ENCODE measurements around the gene TRAF3.

The TRAF3 gene

GRCh38 chr14:102776761-102777710, at the start of gene TRAF3:
TSS of gene TRAF3 (plus strand) at chr14:102777449. CDS start at chr14:102870202, 92,753 bp downstream.
- DNase-seq: peak; percentile 83 to 87

GRCh38 chr14:102728501-102728900, 48.7 kb upstream of the TRAF3 start:
- no peak for DNase-seq

- DNase-seq: no peak
Measured at GRCh38 chr14:102729268-102729667, 48.0 kb upstream of the TRAF3 start.

GRCh38 chr14:102729825-102730224, 47.4 kb upstream of the TRAF3 start:
- no peak for DNase-seq

- DNase-seq: no peak
Measured at GRCh38 chr14:102731101-102731870, 46.0 kb upstream of the TRAF3 start.

- no peak for DNase-seq
Measured at GRCh38 chr14:102731871-102732800, 45.1 kb upstream of the TRAF3 start.

- DNase-seq: no peak
Measured at GRCh38 chr14:102732924-102733323, 44.3 kb upstream of the TRAF3 start.

- no peak for DNase-seq
Measured at GRCh38 chr14:102733326-102733725, 43.9 kb upstream of the TRAF3 start.

GRCh38 chr14:102734436-102734835, 42.8 kb upstream of the TRAF3 start:
- DNase-seq: no peak

GRCh38 chr14:102736956-102737355, 40.3 kb upstream of the TRAF3 start:
- DNase-seq: no peak

GRCh38 chr14:102737402-102738372, 39.6 kb upstream of the TRAF3 start:
- DNase-seq: no peak

- DNase-seq: no peak
Measured at GRCh38 chr14:102738373-102739189, 38.7 kb upstream of the TRAF3 start.

GRCh38 chr14:102739190-102739469, 38.1 kb upstream of the TRAF3 start:
- no peak for DNase-seq

GRCh38 chr14:102746634-102747438, 30.4 kb upstream of the TRAF3 start:
- no peak for DNase-seq

- DNase-seq: no peak
Measured at GRCh38 chr14:102748806-102749205, 28.4 kb upstream of the TRAF3 start.

GRCh38 chr14:102749393-102750305, 27.6 kb upstream of the TRAF3 start:
- DNase-seq: no peak

GRCh38 chr14:102750376-102750775, 26.9 kb upstream of the TRAF3 start:
- DNase-seq: no peak

- DNase-seq: no peak
Measured at GRCh38 chr14:102751088-102751487, 26.2 kb upstream of the TRAF3 start.
